CD4-positive, alpha-beta T cell treated with Interleukin-21 for 1 hour (primary cell): Measurements from ENCODE around the gene POU2F1.

Experiments used
- DNase-seq: peaks from one replicate; pipeline ENCODE4 v3.0.0-alpha.2; 2020

POU2F1 gene

GRCh38 chr1:167429612-167430011, 208.9 kb downstream of the POU2F1 start:
- no peak for DNase-seq

DNA sequence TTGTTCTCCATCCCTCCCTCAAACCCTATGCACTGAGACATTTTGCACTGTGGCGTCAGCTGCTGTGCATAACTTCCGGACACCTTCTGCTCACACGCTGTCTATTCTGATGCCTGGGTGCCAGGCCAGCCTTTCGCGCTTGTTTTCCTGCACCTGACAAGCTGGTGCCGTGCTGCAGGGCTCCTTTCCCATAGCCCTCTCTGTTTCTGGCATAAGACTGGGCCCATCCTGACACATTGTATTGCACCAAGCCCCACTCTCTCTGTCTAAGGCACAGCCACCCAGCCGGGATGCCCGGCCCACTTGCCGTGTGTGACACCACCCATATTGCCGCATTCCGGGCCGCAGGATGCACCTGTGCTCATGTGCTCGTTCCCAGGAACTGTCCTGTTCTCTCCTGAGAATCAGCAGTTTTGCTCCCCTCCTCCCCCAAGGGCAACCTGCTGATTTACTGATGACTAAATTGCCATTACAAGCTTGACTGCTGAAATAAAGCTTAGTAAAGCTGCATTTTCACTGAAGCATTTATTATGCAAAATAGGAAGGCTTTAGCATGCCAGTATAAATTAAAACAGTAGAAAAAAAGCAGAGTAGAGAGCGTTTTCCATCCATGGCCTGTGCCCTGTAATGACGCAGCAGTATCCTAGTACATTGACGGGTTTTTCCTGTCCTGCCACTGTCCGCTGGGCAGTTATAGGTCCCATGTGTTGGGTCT, 209.6 kb downstream of the POU2F1 start:
- DNase-seq: no peak

GRCh38 chr1:167430849-167431242, 210.2 kb downstream of the POU2F1 start:
- DNase-seq: no peak

- no peak for DNase-seq
Observed at GRCh38 chr1:167431261-167431908, 210.7 kb downstream of the POU2F1 start.

- DNase-seq: no peak
Observed at GRCh38 chr1:167431909-167432650, 211.4 kb downstream of the POU2F1 start.

DNA sequence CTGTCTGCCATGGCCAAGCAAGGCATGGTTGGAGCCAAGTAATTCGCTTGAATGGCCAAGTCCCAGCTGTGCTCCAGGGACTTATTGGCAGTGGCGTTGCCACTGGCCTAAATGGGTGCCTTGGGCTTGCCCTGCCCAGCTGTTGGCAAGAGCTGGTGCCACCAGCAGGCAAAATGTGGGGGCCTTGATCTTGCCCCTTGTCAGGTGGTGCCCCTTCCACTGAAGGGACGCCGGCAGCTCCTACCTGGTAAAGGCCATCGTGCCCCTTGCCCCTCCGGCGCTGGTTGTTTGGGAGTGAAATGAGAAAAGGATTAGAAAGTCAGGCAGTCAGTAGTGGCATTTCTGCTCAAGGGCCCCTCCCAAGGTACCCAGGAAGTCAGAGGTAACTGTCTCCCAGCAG, 212.1 kb downstream of the POU2F1 start:
- no peak for DNase-seq

GRCh38 chr1:167433884-167434283, 213.2 kb downstream of the POU2F1 start:
- DNase-seq: no peak

- no peak for DNase-seq
Observed at GRCh38 chr1:167434306-167434705, 213.6 kb downstream of the POU2F1 start.

DNA sequence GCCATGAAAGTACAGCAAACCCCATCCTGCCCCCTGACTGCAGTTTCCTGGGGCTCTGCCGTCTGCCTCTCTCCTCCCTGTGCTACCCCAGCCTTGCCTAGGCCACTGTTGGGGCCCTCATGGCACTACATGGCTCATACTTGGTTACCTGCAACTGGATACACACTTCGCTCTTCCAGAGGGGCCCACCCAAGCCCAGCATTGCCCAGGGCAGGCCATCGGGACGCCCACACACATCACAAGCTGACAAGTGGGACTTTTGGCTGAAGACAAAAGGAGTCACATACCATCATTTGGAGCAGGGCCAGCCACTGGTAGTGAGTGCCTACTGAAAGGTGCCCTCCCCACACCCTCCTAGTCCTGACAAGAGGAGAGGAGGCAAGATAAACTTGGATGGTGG, 214.8 kb downstream of the POU2F1 start:
- DNase-seq: no peak

DNA sequence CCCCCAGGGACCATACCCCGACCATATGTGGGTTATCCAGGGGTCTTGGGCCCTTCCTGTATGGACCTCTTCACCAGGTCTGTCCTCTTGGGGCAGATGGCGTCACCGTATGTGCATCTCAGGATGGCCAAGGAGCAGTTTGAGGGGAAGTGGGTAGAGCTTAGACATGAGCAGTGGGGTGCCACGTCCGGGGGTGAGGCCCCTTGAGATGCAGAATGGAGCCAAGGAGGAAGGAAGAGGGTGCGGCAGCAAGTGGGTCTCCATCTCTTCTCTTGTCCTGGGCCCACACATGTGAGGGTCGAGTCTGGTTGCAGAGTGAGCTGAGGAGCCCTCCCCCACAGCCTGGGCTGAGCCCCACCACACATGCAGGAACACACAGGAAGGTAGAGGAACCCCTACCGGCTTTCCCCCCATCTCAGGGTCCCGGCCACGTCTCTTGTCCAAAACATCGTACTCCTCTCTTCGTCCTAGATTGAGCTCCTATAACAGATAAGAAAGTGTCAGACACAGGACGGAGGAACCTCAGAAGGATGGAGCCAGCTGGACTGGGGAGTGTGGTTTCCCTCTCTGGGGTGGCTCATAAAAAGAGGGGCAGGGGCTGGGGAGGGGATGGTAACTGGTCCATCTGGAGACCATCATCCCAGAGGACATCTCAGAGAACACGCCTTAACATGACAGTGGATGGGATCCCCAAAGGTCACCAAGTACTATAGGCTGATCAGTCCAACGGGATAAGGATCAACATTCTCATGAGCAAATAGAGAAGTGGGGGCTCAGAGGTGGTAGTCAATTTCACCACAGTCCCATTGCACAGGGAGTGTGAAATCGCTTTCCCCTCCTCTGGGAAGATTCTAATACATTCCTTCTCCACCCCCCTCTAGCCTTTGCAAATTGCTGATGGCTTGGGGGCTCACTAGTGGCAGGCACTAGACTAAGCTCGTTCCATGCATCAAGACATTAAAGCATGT, 217.8 kb downstream of the POU2F1 start:
- DNase-seq: no peak

DNA sequence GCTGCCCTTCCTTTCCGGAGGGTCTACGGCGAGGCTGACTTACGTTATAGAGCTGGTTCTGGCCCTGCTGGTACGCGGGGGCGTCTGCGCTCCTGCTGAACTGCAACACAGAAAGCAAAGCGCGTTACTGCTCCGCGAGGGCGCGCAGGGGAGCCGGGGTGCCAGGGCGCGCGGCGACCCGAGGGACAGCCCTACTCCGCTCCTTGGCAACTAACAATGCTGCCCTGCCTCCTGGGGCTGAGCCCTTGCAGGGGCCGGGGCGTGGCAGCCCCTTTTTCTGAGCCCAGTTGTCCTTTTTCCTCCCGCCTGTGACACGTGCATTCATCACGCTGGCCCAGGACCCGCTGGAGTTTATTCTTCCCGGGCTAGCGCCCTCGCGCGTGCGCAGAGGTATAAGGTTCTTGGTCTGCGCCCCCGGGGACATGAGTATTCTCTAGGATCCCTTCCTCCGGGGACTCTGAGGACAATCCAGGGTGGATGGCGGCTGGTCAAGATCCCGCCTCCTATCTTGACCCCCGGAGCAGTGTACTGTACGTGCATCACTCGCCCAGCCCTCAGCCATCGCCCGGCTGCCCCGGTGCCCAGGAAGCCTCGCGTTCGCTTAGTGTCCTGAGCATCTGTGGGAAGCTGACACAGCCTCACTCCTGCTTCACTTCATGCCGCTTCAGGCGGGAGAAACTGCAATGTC, 218.8 kb downstream of the POU2F1 start:
- no peak for DNase-seq

- DNase-seq: no peak
Observed at GRCh38 chr1:167440345-167440744, 219.7 kb downstream of the POU2F1 start.

- no peak for DNase-seq
Observed at GRCh38 chr1:167440776-167441175, 220.1 kb downstream of the POU2F1 start.

DNA sequence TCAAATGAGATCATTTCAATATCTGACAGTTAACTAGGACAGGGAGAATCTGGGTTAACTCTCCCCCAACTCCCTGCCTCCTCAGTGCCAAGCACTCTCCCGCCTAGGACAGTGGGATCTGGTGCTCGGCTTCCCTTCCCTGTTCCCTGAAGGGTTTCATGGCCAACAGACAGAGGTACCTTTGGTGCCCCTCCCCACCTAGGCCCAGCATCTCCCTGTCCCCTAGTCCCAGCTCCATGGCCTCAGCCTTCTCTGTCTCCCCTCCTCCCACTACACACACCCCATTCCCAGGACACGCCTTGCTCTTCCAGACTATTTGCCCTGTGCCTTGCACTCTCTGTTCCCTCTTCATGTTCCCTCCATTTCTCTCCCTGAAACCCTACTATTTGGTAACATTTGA, 220.5 kb downstream of the POU2F1 start:
- no peak for DNase-seq

DNA sequence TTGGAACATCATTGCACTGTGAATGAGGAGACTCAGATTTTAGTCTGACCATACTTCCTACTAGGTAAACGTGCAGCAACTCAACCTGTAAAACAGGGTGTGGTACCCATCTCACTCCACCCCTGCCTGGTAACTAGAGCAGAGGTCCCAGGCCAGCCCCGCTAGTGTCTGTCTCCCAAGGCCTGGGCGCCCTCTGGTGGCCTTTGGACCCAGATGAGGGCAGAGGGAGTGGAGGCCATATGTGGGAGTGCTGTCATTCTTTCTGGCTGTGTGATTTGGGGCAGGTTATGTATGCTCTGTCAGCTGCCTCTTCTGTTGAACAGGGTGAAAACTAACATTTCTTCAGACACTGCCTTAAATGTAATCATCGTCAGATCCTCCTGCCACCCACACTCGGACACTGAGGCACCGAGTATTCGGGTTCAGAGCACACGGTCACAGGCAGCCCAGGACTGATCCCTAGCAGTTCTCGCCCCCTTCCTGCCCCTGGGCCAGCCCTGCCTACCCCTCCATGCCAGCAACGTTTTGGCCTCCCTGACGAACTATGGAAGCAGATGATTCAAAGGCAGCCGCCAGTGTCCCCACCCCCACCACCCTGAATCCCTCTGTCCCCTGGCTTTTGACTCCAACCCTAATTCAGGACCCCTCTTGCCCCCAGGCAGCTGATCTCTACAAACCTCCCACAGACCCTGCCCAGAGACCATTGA, 221.6 kb downstream of the POU2F1 start:
- DNase-seq: peak; percentile 89

GRCh38 chr1:167442854-167443565, 222.3 kb downstream of the POU2F1 start:
- no peak for DNase-seq

- no peak for DNase-seq
Observed at GRCh38 chr1:167443757-167444156, 223.1 kb downstream of the POU2F1 start.

- DNase-seq: no peak
Observed at GRCh38 chr1:167446966-167447365, 226.3 kb downstream of the POU2F1 start.

- DNase-seq: peak; percentile 82
Observed at GRCh38 chr1:167447521-167448136, 226.9 kb downstream of the POU2F1 start.

- peak; percentile 48 for DNase-seq
Observed at GRCh38 chr1:167450843-167451242, 230.2 kb downstream of the POU2F1 start.
